ENCODE measurements around the gene ZNF225.
"Not testable (repeated sequence)": the region's sequence is repeated elsewhere in the genome, so short reads cannot be mapped to it uniquely, and the experiment has no call there.

ZNF225 gene

GRCh38 chr19:44113138-44113783 lies at the start of gene ZNF225:
TSS of gene ZNF225 (plus strand) at chr19:44113399. CDS start at chr19:44115828, 2,429 bp downstream.
- peak; percentile 66 for DNase-seq (ENCODE audit: low read depth, low spot score)

- DNase-seq (ENCODE audit: low read depth, low spot score): no peak
Observed at GRCh38 chr19:44066305-44066704, 46.9 kb upstream of the ZNF225 start.

- no peak for DNase-seq (ENCODE audit: low read depth, low spot score)
Observed at GRCh38 chr19:44069415-44069814, 43.8 kb upstream of the ZNF225 start.

GRCh38 chr19:44071824-44072542 lies 41.2 kb upstream of the ZNF225 start, which contains the start of gene ZNF284:
TSS of gene ZNF284 (plus strand) at chr19:44072159. CDS start at chr19:44076390, 4,231 bp downstream.
- peak; percentile 62 for DNase-seq (ENCODE audit: low read depth, low spot score)

- DNase-seq (ENCODE audit: low read depth, low spot score): no peak
Observed at GRCh38 chr19:44072543-44073401, 40.4 kb upstream of the ZNF225 start.

- no peak for DNase-seq (ENCODE audit: low read depth, low spot score)
Observed at GRCh38 chr19:44076325-44076724, 36.9 kb upstream of the ZNF225 start.

- no peak for DNase-seq (ENCODE audit: low read depth, low spot score)
Observed at GRCh38 chr19:44092108-44092507, 21.1 kb upstream of the ZNF225 start.

- DNase-seq (ENCODE audit: low read depth, low spot score): peak; percentile 68
Observed at GRCh38 chr19:44093931-44094765, 19.1 kb upstream of the ZNF225 start, which contains the start of gene ZNF224. TSS of gene ZNF224 (plus strand) at chr19:44094361. CDS start at chr19:44097874, 3,513 bp downstream.

- DNase-seq (ENCODE audit: low read depth, low spot score): no peak
Observed at GRCh38 chr19:44107751-44108150, 5.4 kb upstream of the ZNF225 start.

GRCh38 chr19:44109458-44109857 lies 3.7 kb upstream of the ZNF225 start:
- no peak for DNase-seq (ENCODE audit: low read depth, low spot score)

- DNase-seq (ENCODE audit: low read depth, low spot score): no peak
Observed at GRCh38 chr19:44111910-44112463, 1.2 kb upstream of the ZNF225 start.

- no peak for DNase-seq (ENCODE audit: low read depth, low spot score)
Observed at GRCh38 chr19:44112802-44113137, 429 bp upstream of the ZNF225 start.

- DNase-seq (ENCODE audit: low read depth, low spot score): no peak
Observed at GRCh38 chr19:44113784-44114390, 688 bp downstream of the ZNF225 start.

GRCh38 chr19:44121162-44121561 lies 8.0 kb downstream of the ZNF225 start:
- DNase-seq (ENCODE audit: low read depth, low spot score): not testable (repeated sequence)

GRCh38 chr19:44131955-44132354 lies 18.8 kb downstream of the ZNF225 start:
- no peak for DNase-seq (ENCODE audit: low read depth, low spot score)

GRCh38 chr19:44141191-44142058 lies 28.2 kb downstream of the ZNF225 start, which contains the start of gene ZNF234:
TSS of gene ZNF234 (plus strand) at chr19:44141554. CDS start at chr19:44144633, 3,079 bp downstream.
- DNase-seq (ENCODE audit: low read depth, low spot score): peak; percentile 42

GRCh38 chr19:44142059-44142433 lies 28.8 kb downstream of the ZNF225 start:
- no peak for DNase-seq (ENCODE audit: low read depth, low spot score)

GRCh38 chr19:44149776-44150175 lies 36.6 kb downstream of the ZNF225 start:
- DNase-seq (ENCODE audit: low read depth, low spot score): no peak

- no peak for DNase-seq (ENCODE audit: low read depth, low spot score)
Observed at GRCh38 chr19:44151491-44151890, 38.3 kb downstream of the ZNF225 start.
